Bronchus fibroblast of lung (primary cell): Measurements from ENCODE around the gene DSG1. TPM values are rescaled to one million over a fixed set of nuclear protein-coding genes. Genes with fewer than 3 reads are reported as not detected.

Experiments used
- total RNA-seq: library from RNA; depleted of rRNA; stranded (reverse); fragments of >200 nt; gene quantifications from 2 replicates; pipeline ENCODE4 v1.2.3, GENCODE V29; 2015

Gene DSG1
- total RNA-seq: not detected in 2 replicates

DNA sequence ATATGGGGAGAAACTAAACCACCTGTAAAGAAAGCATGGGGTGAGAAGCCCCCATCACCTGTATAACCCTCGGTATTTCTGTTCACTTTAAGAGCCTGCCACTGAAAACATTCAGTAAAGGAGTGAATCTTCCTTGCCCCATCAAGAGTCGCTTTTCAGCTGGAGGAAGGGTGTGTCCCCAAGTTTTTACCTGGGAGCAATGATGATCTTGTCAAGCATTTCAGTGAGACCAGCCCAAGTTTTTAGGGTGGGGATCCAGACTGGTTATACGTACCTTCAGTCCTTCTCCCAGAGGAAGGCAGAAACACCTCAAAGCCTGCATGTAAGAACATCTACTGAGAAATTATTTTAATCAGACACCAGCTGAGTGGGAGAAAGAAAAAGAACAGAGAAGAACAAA, at the start of gene DSG1:
DSG1 (plus strand) TSS at position 301 of the 400 bp plus-strand sequence. CDS start 141 bp downstream, outside the sequence.

DNA sequence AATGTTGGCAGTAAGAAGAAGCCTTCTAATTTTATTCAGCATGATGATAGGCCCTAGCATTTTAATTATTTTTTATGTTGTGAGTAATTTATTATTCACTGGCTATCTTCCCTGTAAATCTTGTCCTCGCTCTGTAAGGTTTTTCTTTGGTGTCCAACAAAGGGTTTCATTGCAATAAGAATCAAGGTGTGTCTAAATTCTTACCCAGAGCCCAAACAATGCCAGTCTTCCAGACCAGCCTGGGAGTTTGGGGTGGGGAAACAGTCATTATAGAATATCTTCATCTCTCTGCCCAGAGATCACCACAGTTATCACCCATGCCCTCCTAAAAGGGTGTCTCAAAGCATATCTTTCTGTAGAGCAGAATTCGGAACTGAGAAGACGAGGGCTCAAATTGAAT, 58.5 kb downstream of the DSG1 start, which contains the start of gene DSG4:
DSG4 (plus strand) TSS at position 301 of the 400 bp plus-strand sequence. CDS start 135 bp downstream, outside the sequence.

Other genes starting within 250 kb of the DSG1 start
- under 0.01 TPM in 1 of 2 replicates, not detected in the other for gene DSC2, start 215.7 kb upstream of the DSG1 start, total RNA-seq
- not detected in 2 replicates for gene DSC1, start 155.3 kb upstream of the DSG1 start, total RNA-seq
- not detected in 2 replicates for gene DSG4, start 58.6 kb downstream of the DSG1 start, total RNA-seq
- under 0.01 TPM in 1 of 2 replicates, not detected in the other for gene DSG3, start 129.6 kb downstream of the DSG1 start, total RNA-seq
- 11.0 and 11.9 TPM in 2 replicates for gene DSG2, start 180.0 kb downstream of the DSG1 start, total RNA-seq